Endodermal cell (in vitro differentiated cells): ENCODE measurements around the gene FRA10AC1. TPM values are rescaled to one million over a fixed set of nuclear protein-coding genes. Genes with fewer than 3 reads are reported as not detected.

ENCODE experiments used
- DNase-seq: peaks from one replicate; pipeline ENCODE4 v3.0.0-alpha.2; 2017
- H3K27ac ChIP-seq: 2 replicates; pipeline ENCODE4 v1.5.1; 2013; ENCODE audit warnings: mild to moderate bottlenecking, low read depth, low read length, moderate library complexity
- H3K27me3 ChIP-seq: 2 replicates; pipeline ENCODE4 v1.6.1; 2013; ENCODE audit warnings: mild to moderate bottlenecking, low read length, moderate library complexity; ENCODE audit not compliant: insufficient read depth, control insufficient read depth, poor library complexity, severe bottlenecking
- H3K36me3 ChIP-seq: 2 replicates; pipeline ENCODE4 v1.7.0; 2013; ENCODE audit warnings: mild to moderate bottlenecking, low read length, moderate library complexity; ENCODE audit not compliant: control insufficient read depth, insufficient read depth
- H3K4me1 ChIP-seq: one replicate; pipeline ENCODE4 v1.7.0; 2013; ENCODE audit warnings: low read length; ENCODE audit not compliant: control insufficient read depth, insufficient read depth
- H3K4me3 ChIP-seq: 2 replicates; pipeline ENCODE4 v1.5.1; 2013; ENCODE audit warnings: mild to moderate bottlenecking, low read length, moderate library complexity
- H3K9ac ChIP-seq: 2 replicates; pipeline ENCODE4 v1.6.1; 2013; ENCODE audit warnings: mild to moderate bottlenecking, low read length, moderate library complexity; ENCODE audit not compliant: poor library complexity, severe bottlenecking; ENCODE audit errors: extremely low read depth
- H3K9me3 ChIP-seq: 2 replicates; pipeline ENCODE4 v1.6.1; 2013; ENCODE audit warnings: mild to moderate bottlenecking, low read length, moderate library complexity; ENCODE audit not compliant: control insufficient read depth
- H3K27ac Mint-ChIP-seq: 2 replicates; pipeline ENCODE4 v1.8.0; 2020; ENCODE audit warnings: mixed read lengths
- H3K27me3 Mint-ChIP-seq: 2 replicates; pipeline ENCODE4 v1.8.0; 2021; ENCODE audit warnings: mild to moderate bottlenecking, mixed read lengths; ENCODE audit not compliant: insufficient read depth
- H3K36me3 Mint-ChIP-seq: 2 replicates; pipeline ENCODE4 v1.8.0; 2020; ENCODE audit warnings: low read depth, mixed read lengths
- H3K4me1 Mint-ChIP-seq: 2 replicates; pipeline ENCODE4 v1.8.0; 2020; ENCODE audit warnings: mixed read lengths
- H3K4me3 Mint-ChIP-seq: 2 replicates; pipeline ENCODE4 v1.8.0; 2020; ENCODE audit warnings: mild to moderate bottlenecking, moderate library complexity, mixed read lengths
- H3K9me3 Mint-ChIP-seq: 2 replicates; pipeline ENCODE4 v1.8.0; 2020; ENCODE audit warnings: mild to moderate bottlenecking, mixed read lengths
- WGBS, 2 experiments: methylation state at CpG; one replicate each; pipeline versions ENCODE4 v1.1.5 to v1.1.7; 2013; ENCODE audit warnings: missing lambda C conversion rate in 2 of 2, mixed read lengths in 1 of 2; ENCODE audit not compliant: insufficient coverage in 1 of 2, insufficient read length in 1 of 2; 5-methylcytosine and 5-hydroxymethylcytosine counted together
- total RNA-seq, 2 donors: library from RNA; stranded (reverse); fragmentation: NEBNext Ultra II Directional in 1 of 2; extraction: Animal tissue kit (Norgen Biotek cat#: 25700) in 1 of 2; gene quantifications; 2 replicates in 1 of 2; 3 replicates in 1 of 2; pipeline ENCODE4 v1.2.1, GENCODE V29; 2021
- TF ChIP-seq, protein P1 (sequence below): fragments of 200-600 bp; sonication (generic); conservative IDR thresholded peaks from 2 replicates; pipeline ENCODE4 v1.5.0; 2021; ENCODE audit warnings: antibody characterized with exemption, mild to moderate bottlenecking

Gene FRA10AC1
- total RNA-seq, 2 donors from 2014 or later = 16.5 to 28.3 TPM

DNA sequence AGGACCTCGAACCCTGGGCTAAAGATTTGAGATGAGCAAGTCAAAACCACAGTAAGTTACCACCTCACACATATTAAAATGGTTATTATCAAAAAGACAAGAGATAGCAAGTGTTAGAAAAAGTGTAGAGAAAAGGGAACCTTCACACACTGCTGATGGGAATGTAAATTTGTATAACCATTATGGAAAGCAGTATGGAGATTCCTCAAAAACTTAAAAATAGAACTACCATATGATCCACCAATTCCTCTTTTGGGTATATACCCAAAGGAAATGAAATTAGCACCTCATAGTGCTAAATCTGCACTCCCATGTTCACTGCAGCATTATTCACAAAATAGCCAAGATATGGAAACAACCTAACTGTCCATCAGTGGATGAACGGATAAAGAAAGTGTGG, 20.8 kb upstream of the FRA10AC1 start:
- DNase-seq = no peak
- Histone ChIP-seq H3K9ac (no peak overlapping the region), H3K4me3 (no peak overlapping the region), H3K4me1 (no peaks in the 10 kb centered on the region), H3K27ac (no peak overlapping the region), H3K9me3 (no peaks in the 10 kb centered on the region), H3K27me3 (no peaks in the 10 kb centered on the region), H3K36me3 (no peaks in the 10 kb centered on the region)
- Mint-ChIP-seq H3K36me3 (no peaks in the 10 kb centered on the region), H3K4me3 (no peak overlapping the region), H3K9me3 (no peaks in the 10 kb centered on the region), H3K4me1 (peaks cover 11% of the 10 kb centered on the region), H3K27me3 (peaks cover 2% of the 10 kb centered on the region), H3K27ac (no peak overlapping the region)
- 92% methylated on average over 2 of the region's 2 CpGs; no CpG with 5 or more reads in 1 of the 2 experiments for WGBS, 2 experiments
- TF ChIP-seq, protein P1, sequence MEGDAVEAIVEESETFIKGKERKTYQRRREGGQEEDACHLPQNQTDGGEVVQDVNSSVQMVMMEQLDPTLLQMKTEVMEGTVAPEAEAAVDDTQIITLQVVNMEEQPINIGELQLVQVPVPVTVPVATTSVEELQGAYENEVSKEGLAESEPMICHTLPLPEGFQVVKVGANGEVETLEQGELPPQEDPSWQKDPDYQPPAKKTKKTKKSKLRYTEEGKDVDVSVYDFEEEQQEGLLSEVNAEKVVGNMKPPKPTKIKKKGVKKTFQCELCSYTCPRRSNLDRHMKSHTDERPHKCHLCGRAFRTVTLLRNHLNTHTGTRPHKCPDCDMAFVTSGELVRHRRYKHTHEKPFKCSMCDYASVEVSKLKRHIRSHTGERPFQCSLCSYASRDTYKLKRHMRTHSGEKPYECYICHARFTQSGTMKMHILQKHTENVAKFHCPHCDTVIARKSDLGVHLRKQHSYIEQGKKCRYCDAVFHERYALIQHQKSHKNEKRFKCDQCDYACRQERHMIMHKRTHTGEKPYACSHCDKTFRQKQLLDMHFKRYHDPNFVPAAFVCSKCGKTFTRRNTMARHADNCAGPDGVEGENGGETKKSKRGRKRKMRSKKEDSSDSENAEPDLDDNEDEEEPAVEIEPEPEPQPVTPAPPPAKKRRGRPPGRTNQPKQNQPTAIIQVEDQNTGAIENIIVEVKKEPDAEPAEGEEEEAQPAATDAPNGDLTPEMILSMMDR = no peak

DNA sequence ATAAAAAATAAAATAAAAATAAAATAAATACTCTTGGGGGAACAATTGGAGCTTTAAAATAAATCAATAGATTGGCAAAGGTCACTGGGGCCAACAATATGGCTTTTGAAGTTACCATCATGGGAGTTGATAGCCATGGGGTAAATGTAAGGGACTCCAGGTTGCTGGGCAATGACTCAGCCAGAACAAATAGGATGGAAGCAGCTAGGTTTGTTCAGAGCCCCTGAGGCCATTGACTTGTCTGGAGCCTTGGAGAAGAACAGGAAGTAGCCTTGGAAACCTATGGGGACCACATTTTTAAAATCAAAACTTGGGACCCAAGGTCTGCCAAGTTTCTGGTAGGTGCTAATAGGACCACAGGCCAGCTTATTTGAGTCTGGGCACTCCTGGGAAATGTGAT, 20.2 kb upstream of the FRA10AC1 start:
- no peak overlapping the region for H3K4me3 Mint-ChIP-seq
- Histone ChIP-seq H3K27ac (no peak overlapping the region), H3K4me3 (no peak overlapping the region), H3K9ac (no peak overlapping the region), H3K36me3 (no peaks in the 10 kb centered on the region), H3K4me1 (no peaks in the 10 kb centered on the region), H3K9me3 (no peaks in the 10 kb centered on the region), H3K27me3 (no peaks in the 10 kb centered on the region)
- peaks cover 11% of the 10 kb centered on the region for H3K4me1 Mint-ChIP-seq
- no peaks in the 10 kb centered on the region for H3K36me3 Mint-ChIP-seq
- peaks cover 2% of the 10 kb centered on the region for H3K27me3 Mint-ChIP-seq
- no peak overlapping the region for H3K27ac Mint-ChIP-seq
- TF ChIP-seq, protein P1 = no peak
- H3K9me3 Mint-ChIP-seq = no peaks in the 10 kb centered on the region
- no peak for DNase-seq

DNA sequence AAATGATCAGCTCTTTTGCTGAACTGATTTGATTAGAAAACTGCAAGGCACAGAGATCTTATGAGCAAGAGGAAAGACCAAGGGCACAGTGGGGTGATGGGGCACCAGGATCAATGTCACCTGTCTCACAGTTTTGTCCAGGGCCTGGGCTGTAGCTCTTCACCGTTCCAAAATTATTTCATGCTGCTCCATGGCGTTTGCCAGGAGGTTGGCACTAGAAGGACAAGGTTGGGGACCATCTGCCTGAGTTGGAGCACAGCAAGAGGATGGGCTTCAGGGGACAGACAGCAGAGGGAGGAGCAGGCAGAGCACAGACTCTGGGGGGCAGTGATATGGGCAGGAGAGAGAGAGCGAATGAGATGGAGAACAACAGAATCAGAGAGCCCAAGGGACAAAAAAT, 17.5 kb upstream of the FRA10AC1 start:
- no peaks in the 10 kb centered on the region for H3K36me3 ChIP-seq
- Mint-ChIP-seq H3K36me3 (no peaks in the 10 kb centered on the region), H3K9me3 (no peaks in the 10 kb centered on the region), H3K4me1 (peaks cover 11% of the 10 kb centered on the region), H3K4me3 (no peak overlapping the region), H3K27me3 (no peaks in the 10 kb centered on the region), H3K27ac (no peak overlapping the region)
- H3K27ac ChIP-seq = no peak overlapping the region
- H3K9ac ChIP-seq = no peak overlapping the region
- H3K27me3 ChIP-seq = no peaks in the 10 kb centered on the region
- DNase-seq = no peak
- H3K9me3 ChIP-seq = no peaks in the 10 kb centered on the region
- TF ChIP-seq, protein P1 = no peak
- 82% methylated on average over 3 of the region's 3 CpGs; no CpG with 5 or more reads in 1 of the 2 experiments for WGBS, 2 experiments
- H3K4me3 ChIP-seq = no peak overlapping the region
- H3K4me1 ChIP-seq = no peaks in the 10 kb centered on the region
